GM23248 (cell line): ENCODE data around the gene HIVEP3. TPM values are rescaled to one million over a fixed set of nuclear protein-coding genes. Genes with fewer than 3 reads are reported as not detected.

Experiments used
- DNase-seq: peaks from one replicate; pipeline ENCODE4 v3.0.0-alpha.2; 2015
- H2AFZ ChIP-seq: fragments of 200-600 bp; sonication (generic); 2 replicates; pipeline ENCODE4 v1.6.1; 2016; ENCODE audit warnings: antibody characterized with exemption
- H3F3A ChIP-seq: fragments of 200-600 bp; sonication (generic); 2 replicates; pipeline ENCODE4 v1.6.1; 2016; ENCODE audit warnings: mild to moderate bottlenecking, antibody characterized with exemption, mixed run types; ENCODE audit not compliant: insufficient read depth
- H3K27ac ChIP-seq: fragments of 200-600 bp; sonication (generic); 2 replicates; pipeline ENCODE4 v1.5.1; 2016; ENCODE audit warnings: mild to moderate bottlenecking
- H3K27me3 ChIP-seq: fragments of 200-600 bp; sonication (generic); replicated peaks from 2 replicates; pipeline ENCODE4 v1.6.1; 2016; ENCODE audit warnings: mild to moderate bottlenecking; ENCODE audit not compliant: insufficient read depth
- H3K36me3 ChIP-seq: fragments of 200-600 bp; sonication (generic); 2 replicates; pipeline ENCODE4 v1.6.1; 2016; ENCODE audit warnings: low read depth, mild to moderate bottlenecking
- H3K4me1 ChIP-seq: fragments of 200-600 bp; sonication (generic); 2 replicates; pipeline ENCODE4 v1.6.1; 2016; ENCODE audit warnings: mild to moderate bottlenecking; ENCODE audit not compliant: insufficient read depth
- H3K4me2 ChIP-seq: fragments of 200-600 bp; sonication (generic); one replicate; pipeline ENCODE4 v1.6.1; 2016; ENCODE audit warnings: mild to moderate bottlenecking; ENCODE audit not compliant: unreplicated experiment
- H3K4me3 ChIP-seq: fragments of 200-600 bp; sonication (generic); 2 replicates; pipeline ENCODE4 v1.5.1; 2016; ENCODE audit warnings: mild to moderate bottlenecking
- H3K79me2 ChIP-seq: fragments of 200-600 bp; sonication (generic); 2 replicates; pipeline ENCODE4 v1.6.1; 2016; ENCODE audit warnings: mild to moderate bottlenecking; ENCODE audit not compliant: insufficient read depth
- H3K9ac ChIP-seq: fragments of 200-600 bp; sonication (generic); 2 replicates; pipeline ENCODE4 v1.6.1; 2016; ENCODE audit warnings: mild to moderate bottlenecking
- H3K9me2 ChIP-seq: fragments of 200-600 bp; sonication (generic); 2 replicates; pipeline ENCODE4 v1.6.1; 2016; ENCODE audit warnings: mixed run types, mild to moderate bottlenecking, moderate library complexity; ENCODE audit not compliant: insufficient read depth
- H3K9me3 ChIP-seq: fragments of 200-600 bp; sonication (generic); one replicate; pipeline ENCODE4 v1.6.1; 2017; ENCODE audit warnings: low read depth
- H4K20me1 ChIP-seq: fragments of 200-600 bp; sonication (generic); 2 replicates; pipeline ENCODE4 v1.6.0; 2016; ENCODE audit not compliant: insufficient read depth
- EZH2 ChIP-seq: fragments of 200-600 bp; sonication (generic); IDR thresholded peaks from 2 replicates; pipeline ENCODE4 v1.6.1; 2018; ENCODE audit warnings: antibody characterized with exemption, mild to moderate bottlenecking; ENCODE audit not compliant: insufficient read depth, poor library complexity, severe bottlenecking
- EZH2phosphoT487 ChIP-seq: fragments of 200-600 bp; sonication (generic); IDR thresholded peaks from 2 replicates; pipeline ENCODE4 v1.6.1; 2018; ENCODE audit warnings: antibody characterized with exemption, moderate library complexity, mild to moderate bottlenecking, low read depth; ENCODE audit not compliant: insufficient read depth
- WGBS, 2 experiments: methylation state at CpG; one replicate each; pipeline ENCODE4 v1.1.6; 2015 to 2017; ENCODE audit warnings: low lambda C conversion rate in 2 of 2, low coverage in 1 of 2; ENCODE audit errors: missing lambda C conversion rate in 2 of 2; 5-methylcytosine and 5-hydroxymethylcytosine counted together
- in situ Hi-C: fragments of 300-500 bp; cut with MboI; formaldehyde crosslinking; loops from 2 replicates; pipeline ENCODE4 v1.15.0; 2020
- polyA plus RNA-seq: library from polyadenylated mRNA; unstranded; fragments of >200 nt; fragmentation: Nextera tagmentation; extraction: Ambion mirVana; gene quantifications from 2 replicates; pipeline ENCODE4 v1.2.1, GENCODE V29; 2016
- total RNA-seq: library from RNA; depleted of rRNA; stranded (reverse); fragments of >200 nt; shearing (Covaris generic); gene quantifications from 2 replicates; pipeline ENCODE4 v1.2.3, GENCODE V29; 2014

HIVEP3 gene
- total and polyA plus RNA-seq, 2 experiments from 2014 or later = 1.7 to 7.2 TPM

DNA sequence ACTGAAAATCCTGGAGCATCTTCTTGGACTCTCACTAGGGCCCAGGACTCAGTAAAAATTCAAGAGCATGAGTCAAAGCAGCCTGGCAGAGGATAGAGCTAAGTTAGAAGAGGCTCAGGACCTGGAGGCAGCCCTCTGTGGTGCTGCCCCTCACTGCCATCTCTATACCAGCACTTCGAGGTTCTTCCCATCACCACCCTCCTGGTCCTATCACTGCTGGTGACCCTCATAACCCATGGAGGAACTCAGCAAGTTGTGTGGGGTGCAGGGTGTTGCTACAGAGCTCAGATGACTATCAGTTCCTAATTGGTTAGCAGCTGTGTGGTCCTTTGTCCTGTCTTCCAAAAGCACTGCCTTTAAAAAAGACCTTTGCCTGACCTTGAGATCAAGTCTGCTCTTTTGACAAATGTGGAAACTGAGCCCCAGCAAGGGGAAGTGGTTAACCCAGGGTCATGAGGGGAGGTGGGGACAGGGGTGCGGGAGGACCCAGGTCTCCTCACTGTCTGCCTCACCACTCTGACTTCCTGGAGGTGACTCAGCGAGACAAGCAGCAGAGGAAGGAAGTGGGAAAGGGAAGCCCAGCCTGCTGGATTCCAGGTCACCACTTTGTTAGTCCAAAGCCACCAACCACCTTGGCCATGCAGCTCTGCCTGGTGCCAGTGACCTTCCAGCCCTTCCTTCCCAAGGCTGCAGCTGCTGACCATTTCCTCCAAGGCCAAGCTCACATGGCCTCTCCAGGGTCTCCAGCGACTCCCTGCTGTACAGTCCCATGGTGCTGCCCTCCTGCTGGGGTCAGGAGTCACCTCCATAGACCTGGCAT lies 234.8 kb downstream of the HIVEP3 start:
- H3K9me2 ChIP-seq = no peaks in the 10 kb centered on the region
- peaks cover 15% of the 10 kb centered on the region for H3F3A ChIP-seq
- no peaks in the 10 kb centered on the region for H4K20me1 ChIP-seq
- H3K4me1 ChIP-seq = peaks cover 16% of the 10 kb centered on the region
- peak overlapping the region; percentile 40 for H3K27ac ChIP-seq
- no peak overlapping the region for H3K9ac ChIP-seq
- no peaks in the 10 kb centered on the region for H3K36me3 ChIP-seq
- TF ChIP-seq EZH2 (no peak), EZH2phosphoT487 (no peak)
- DNase-seq = peak; percentile 57
- no peaks in the 10 kb centered on the region for H3K9me3 ChIP-seq
- peak overlapping the region; percentile 41 for H3K4me2 ChIP-seq
- no peak overlapping the region for H2AFZ ChIP-seq
- 73 to 74% methylated on average over 4 of the region's 4 CpGs for WGBS, 2 experiments
- no peak overlapping the region for H3K4me3 ChIP-seq
- in situ Hi-C loops = no loop called here
- H3K79me2 ChIP-seq = no peaks in the 10 kb centered on the region
- H3K27me3 ChIP-seq = no peaks in the 10 kb centered on the region

GRCh38 chr1:41682845-41683625 lies 235.7 kb downstream of the HIVEP3 start:
- WGBS, 2 experiments = 85% methylated on average over 6 of the region's 6 CpGs
- H3K79me2 ChIP-seq = no peaks in the 10 kb centered on the region
- TF ChIP-seq EZH2 = no peak
- TF ChIP-seq EZH2phosphoT487 = no peak
- in situ Hi-C loops = no loop called here
- H3K9me2 ChIP-seq = no peaks in the 10 kb centered on the region
- peaks cover 23% of the 10 kb centered on the region for H3K4me1 ChIP-seq
- H2AFZ ChIP-seq = no peak overlapping the region
- no peaks in the 10 kb centered on the region for H3K9me3 ChIP-seq
- H3K4me2 ChIP-seq = peak overlapping the region; percentile 41
- H3K27ac ChIP-seq = peak overlapping the region; percentile 40
- H3K27me3 ChIP-seq = no peaks in the 10 kb centered on the region
- DNase-seq = peak; percentile 59
- no peak overlapping the region for H3K4me3 ChIP-seq
- H4K20me1 ChIP-seq = no peaks in the 10 kb centered on the region
- H3K9ac ChIP-seq = no peak overlapping the region
- peaks cover 15% of the 10 kb centered on the region for H3F3A ChIP-seq
- no peaks in the 10 kb centered on the region for H3K36me3 ChIP-seq

DNA sequence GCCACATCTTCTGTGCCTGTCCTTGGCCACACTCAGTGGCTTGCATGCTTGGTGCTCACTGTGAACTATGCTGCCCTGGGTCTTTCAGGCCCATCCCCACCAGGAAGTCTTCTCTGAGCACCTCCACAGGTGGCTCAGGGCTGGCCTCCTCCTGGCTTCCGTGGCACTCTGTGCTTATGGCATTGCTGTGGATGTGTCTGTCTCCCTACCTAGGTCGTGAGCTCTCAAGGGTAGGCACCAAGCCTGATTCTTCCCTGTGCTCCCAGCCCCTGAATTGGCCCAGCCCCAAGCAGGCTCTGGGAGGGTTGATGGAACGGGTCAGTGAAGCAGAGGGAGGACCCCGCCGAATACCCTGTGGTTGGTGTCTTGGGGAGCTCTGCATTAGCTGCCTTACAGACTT lies 236.6 kb downstream of the HIVEP3 start:
- peaks cover 15% of the 10 kb centered on the region for H3F3A ChIP-seq
- DNase-seq = no peak
- peaks cover 24% of the 10 kb centered on the region for H3K4me1 ChIP-seq
- no peak overlapping the region for H3K27ac ChIP-seq
- no peak overlapping the region for H3K9ac ChIP-seq
- no peaks in the 10 kb centered on the region for H3K36me3 ChIP-seq
- no peak overlapping the region for H3K4me2 ChIP-seq
- no peaks in the 10 kb centered on the region for H3K27me3 ChIP-seq
- H3K9me2 ChIP-seq = no peaks in the 10 kb centered on the region
- H3K4me3 ChIP-seq = no peak overlapping the region
- no peak overlapping the region for H2AFZ ChIP-seq
- H3K9me3 ChIP-seq = no peaks in the 10 kb centered on the region
- TF ChIP-seq EZH2phosphoT487 = no peak
- TF ChIP-seq EZH2 = no peak
- no peaks in the 10 kb centered on the region for H3K79me2 ChIP-seq
- 95% methylated on average over 5 of the region's 5 CpGs for WGBS, 2 experiments
- H4K20me1 ChIP-seq = no peaks in the 10 kb centered on the region
- in situ Hi-C loops = no loop called here

- peak; percentile 33 for DNase-seq
- 58 to 67% methylated on average over 11 of the region's 11 CpGs for WGBS, 2 experiments
- no peaks in the 10 kb centered on the region for H3K36me3 ChIP-seq
- H3K9me3 ChIP-seq = no peaks in the 10 kb centered on the region
- no peak overlapping the region for H3K9ac ChIP-seq
- no peaks in the 10 kb centered on the region for H3K9me2 ChIP-seq
- peaks cover 24% of the 10 kb centered on the region for H3K4me1 ChIP-seq
- peaks cover 15% of the 10 kb centered on the region for H3F3A ChIP-seq
- no peak overlapping the region for H3K4me3 ChIP-seq
- TF ChIP-seq EZH2phosphoT487 = no peak
- no peak for TF ChIP-seq EZH2
- no peaks in the 10 kb centered on the region for H3K79me2 ChIP-seq
- no peak overlapping the region for H3K4me2 ChIP-seq
- H3K27ac ChIP-seq = no peak overlapping the region
- in situ Hi-C loops = no loop called here
- H2AFZ ChIP-seq = no peak overlapping the region
- no peaks in the 10 kb centered on the region for H3K27me3 ChIP-seq
- H4K20me1 ChIP-seq = no peaks in the 10 kb centered on the region
Measured at GRCh38 chr1:41681331-41682098, 237.2 kb downstream of the HIVEP3 start.
